ENCODE measurements around the gene MTERF4.
"Not testable (repeated sequence)": the region's sequence is repeated elsewhere in the genome, so short reads cannot be mapped to it uniquely, and the experiment has no call there.

The MTERF4 gene

GRCh38 chr2:241110089-241110606 is 8.1 kb upstream of the MTERF4 start:
- DNase-seq = no peak

GRCh38 chr2:241109210-241110088 is 7.4 kb upstream of the MTERF4 start:
- no peak for DNase-seq

- DNase-seq = no peak
These were observed 6.5 kb upstream of the MTERF4 start for GRCh38 chr2:241108271-241109209.

GRCh38 chr2:241107031-241107783 is 5.1 kb upstream of the MTERF4 start:
- no peak for DNase-seq

GRCh38 chr2:241105641-241106040 is 3.6 kb upstream of the MTERF4 start:
- no peak for DNase-seq

GRCh38 chr2:241104611-241105010 is 2.5 kb upstream of the MTERF4 start:
- not testable (repeated sequence) for DNase-seq

- DNase-seq = no peak
These were observed 1.1 kb upstream of the MTERF4 start for GRCh38 chr2:241103176-241103595.

GRCh38 chr2:241099246-241099645 is 2.8 kb downstream of the MTERF4 start:
- no peak for DNase-seq

GRCh38 chr2:241096979-241097378 is 5.1 kb downstream of the MTERF4 start:
- no peak for DNase-seq

GRCh38 chr2:241095594-241096290 is 6.3 kb downstream of the MTERF4 start:
- DNase-seq = no peak

- DNase-seq = no peak
These were observed 7.1 kb downstream of the MTERF4 start for GRCh38 chr2:241094924-241095420.

GRCh38 chr2:241094172-241094571 is 7.9 kb downstream of the MTERF4 start:
- no peak for DNase-seq

GRCh38 chr2:241093133-241093781 is 8.8 kb downstream of the MTERF4 start:
- not testable (repeated sequence) for DNase-seq

- no peak for DNase-seq
These were observed 9.4 kb downstream of the MTERF4 start for GRCh38 chr2:241092677-241093076.

- no peak for DNase-seq
These were observed 10.2 kb downstream of the MTERF4 start for GRCh38 chr2:241091734-241092445.

- no peak for DNase-seq
These were observed 10.9 kb downstream of the MTERF4 start for GRCh38 chr2:241091201-241091600.

- no peak for DNase-seq
These were observed 13.0 kb downstream of the MTERF4 start for GRCh38 chr2:241088791-241089732.

- no peak for DNase-seq
These were observed 13.7 kb downstream of the MTERF4 start for GRCh38 chr2:241088376-241088775.
